Measurements from ENCODE around the gene CHMP4B. TPM values are rescaled to one million over a fixed set of nuclear protein-coding genes. Genes with fewer than 3 reads are reported as not detected.

The CHMP4B gene
- total RNA-seq, 1 donor from 2014 or later: 137 TPM

DNA sequence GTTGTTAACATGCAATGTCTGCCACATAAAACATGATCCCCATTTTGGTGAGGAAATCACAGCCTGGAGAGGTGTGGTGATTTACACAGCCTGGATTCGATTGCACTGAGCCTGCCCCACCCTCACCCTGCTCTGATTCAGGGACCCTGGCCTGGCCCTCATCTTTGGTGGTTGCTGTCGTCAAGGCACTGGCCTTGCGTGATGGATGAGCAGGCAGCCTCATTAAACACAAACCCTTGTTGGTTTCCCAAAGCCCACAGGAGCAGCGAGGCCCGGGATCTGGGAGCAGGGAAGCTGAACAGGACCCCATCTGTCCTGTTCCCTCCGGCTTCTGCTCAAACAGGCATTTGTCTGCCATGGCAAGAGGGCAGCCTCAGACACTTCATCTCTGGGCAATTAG lies 70.8 kb downstream of the CHMP4B start:
- Mint-ChIP-seq H3K27me3 (no peaks in the 10 kb centered on the region), H3K4me3 (ENCODE audit: low read depth) (no peak overlapping the region), H3K9me3 (ENCODE audit: low read depth) (peaks cover 12% of the 10 kb centered on the region), H3K27ac (no peak overlapping the region), H3K4me1 (ENCODE audit: low read depth) (peaks cover 4% of the 10 kb centered on the region), H3K36me3 (ENCODE audit: insufficient read depth) (peaks cover 1% of the 10 kb centered on the region)
- TF ChIP-seq, protein P1, sequence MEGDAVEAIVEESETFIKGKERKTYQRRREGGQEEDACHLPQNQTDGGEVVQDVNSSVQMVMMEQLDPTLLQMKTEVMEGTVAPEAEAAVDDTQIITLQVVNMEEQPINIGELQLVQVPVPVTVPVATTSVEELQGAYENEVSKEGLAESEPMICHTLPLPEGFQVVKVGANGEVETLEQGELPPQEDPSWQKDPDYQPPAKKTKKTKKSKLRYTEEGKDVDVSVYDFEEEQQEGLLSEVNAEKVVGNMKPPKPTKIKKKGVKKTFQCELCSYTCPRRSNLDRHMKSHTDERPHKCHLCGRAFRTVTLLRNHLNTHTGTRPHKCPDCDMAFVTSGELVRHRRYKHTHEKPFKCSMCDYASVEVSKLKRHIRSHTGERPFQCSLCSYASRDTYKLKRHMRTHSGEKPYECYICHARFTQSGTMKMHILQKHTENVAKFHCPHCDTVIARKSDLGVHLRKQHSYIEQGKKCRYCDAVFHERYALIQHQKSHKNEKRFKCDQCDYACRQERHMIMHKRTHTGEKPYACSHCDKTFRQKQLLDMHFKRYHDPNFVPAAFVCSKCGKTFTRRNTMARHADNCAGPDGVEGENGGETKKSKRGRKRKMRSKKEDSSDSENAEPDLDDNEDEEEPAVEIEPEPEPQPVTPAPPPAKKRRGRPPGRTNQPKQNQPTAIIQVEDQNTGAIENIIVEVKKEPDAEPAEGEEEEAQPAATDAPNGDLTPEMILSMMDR (IDR thresholded peaks at IDR 0.05; ENCODE audit: unreplicated experiment): no peak
- no peak for DNase-seq (ENCODE audit: low spot score, unreplicated experiment)

DNA sequence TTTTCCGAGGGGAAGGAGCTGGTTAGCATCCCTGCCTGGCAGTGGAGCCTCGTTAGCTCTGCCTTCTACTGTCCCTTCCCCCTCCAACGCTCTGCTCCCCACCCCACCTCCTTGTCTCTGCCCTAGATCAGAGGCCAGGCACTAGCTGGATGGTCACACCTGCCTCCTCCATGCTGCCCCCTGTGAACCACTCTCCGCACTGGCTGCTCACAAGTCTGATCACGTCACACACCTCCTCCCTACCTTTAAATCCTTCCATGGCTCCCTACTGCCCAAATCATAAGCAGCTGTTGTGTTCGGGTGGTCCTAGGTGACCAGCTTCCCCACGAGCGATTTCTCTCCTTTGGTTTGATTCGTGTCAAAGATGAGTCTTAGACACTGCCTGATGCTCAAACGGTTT lies 71.3 kb downstream of the CHMP4B start:
- Mint-ChIP-seq H3K27me3 (no peaks in the 10 kb centered on the region), H3K36me3 (ENCODE audit: insufficient read depth) (peaks cover 1% of the 10 kb centered on the region), H3K4me3 (ENCODE audit: low read depth) (no peak overlapping the region), H3K4me1 (ENCODE audit: low read depth) (peaks cover 4% of the 10 kb centered on the region), H3K9me3 (ENCODE audit: low read depth) (peaks cover 12% of the 10 kb centered on the region), H3K27ac (no peak overlapping the region)
- TF ChIP-seq, protein P1 (IDR thresholded peaks at IDR 0.05; ENCODE audit: unreplicated experiment): no peak
- no peak for DNase-seq (ENCODE audit: low spot score, unreplicated experiment)

DNA sequence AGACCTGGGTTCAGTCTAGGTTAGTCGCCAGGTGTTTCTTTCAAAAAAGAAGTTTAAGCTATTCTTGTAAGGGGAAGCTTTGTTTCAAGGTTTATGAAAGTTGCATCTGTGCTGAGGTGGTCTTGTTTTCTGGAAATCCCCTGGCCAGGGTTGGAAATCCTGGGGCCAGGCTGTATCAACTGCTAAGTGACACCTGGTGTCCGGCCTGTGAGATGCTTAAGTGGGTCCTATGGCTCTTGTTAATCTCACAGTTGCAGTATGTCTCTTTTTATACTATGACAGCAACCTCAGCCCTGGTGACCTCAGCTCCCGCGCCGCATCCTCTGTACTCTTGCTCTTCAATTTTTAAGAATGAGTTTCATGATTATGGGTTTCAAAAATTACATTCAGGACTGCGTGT lies 72.0 kb downstream of the CHMP4B start:
- Mint-ChIP-seq H3K36me3 (ENCODE audit: insufficient read depth) (peaks cover 1% of the 10 kb centered on the region), H3K27ac (no peak overlapping the region), H3K4me1 (ENCODE audit: low read depth) (peaks cover 4% of the 10 kb centered on the region), H3K4me3 (ENCODE audit: low read depth) (no peak overlapping the region), H3K27me3 (no peaks in the 10 kb centered on the region), H3K9me3 (ENCODE audit: low read depth) (peaks cover 9% of the 10 kb centered on the region)
- DNase-seq (ENCODE audit: low spot score, unreplicated experiment): no peak
- TF ChIP-seq, protein P1 (IDR thresholded peaks at IDR 0.05; ENCODE audit: unreplicated experiment): no peak

DNA sequence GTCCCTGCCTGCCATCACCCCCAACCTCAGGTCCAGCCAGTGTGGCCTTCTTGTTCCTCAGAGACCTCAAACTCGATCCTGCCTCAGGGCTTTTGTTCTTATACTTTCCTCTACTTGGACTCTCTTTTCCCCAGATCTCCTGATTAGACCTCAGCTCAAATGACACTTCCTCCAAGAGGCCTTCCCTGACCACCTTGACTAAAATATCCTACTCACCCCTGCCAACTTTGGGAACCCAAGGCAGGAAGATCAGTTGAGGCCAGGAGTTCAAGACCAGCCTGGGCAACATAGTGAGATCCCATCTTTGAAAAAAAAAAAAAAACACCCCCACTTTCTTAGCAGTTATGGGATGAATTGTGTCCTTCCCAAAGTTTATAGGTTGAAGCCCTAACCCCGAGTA lies 73.5 kb downstream of the CHMP4B start:
- Mint-ChIP-seq H3K36me3 (ENCODE audit: insufficient read depth) (peaks cover 1% of the 10 kb centered on the region), H3K4me3 (ENCODE audit: low read depth) (no peak overlapping the region), H3K27me3 (peaks cover 3% of the 10 kb centered on the region), H3K9me3 (ENCODE audit: low read depth) (peaks cover 3% of the 10 kb centered on the region), H3K27ac (no peak overlapping the region), H3K4me1 (ENCODE audit: low read depth) (peaks cover 4% of the 10 kb centered on the region)
- DNase-seq (ENCODE audit: low spot score, unreplicated experiment): no peak
- TF ChIP-seq, protein P1 (IDR thresholded peaks at IDR 0.05; ENCODE audit: unreplicated experiment): no peak

DNA sequence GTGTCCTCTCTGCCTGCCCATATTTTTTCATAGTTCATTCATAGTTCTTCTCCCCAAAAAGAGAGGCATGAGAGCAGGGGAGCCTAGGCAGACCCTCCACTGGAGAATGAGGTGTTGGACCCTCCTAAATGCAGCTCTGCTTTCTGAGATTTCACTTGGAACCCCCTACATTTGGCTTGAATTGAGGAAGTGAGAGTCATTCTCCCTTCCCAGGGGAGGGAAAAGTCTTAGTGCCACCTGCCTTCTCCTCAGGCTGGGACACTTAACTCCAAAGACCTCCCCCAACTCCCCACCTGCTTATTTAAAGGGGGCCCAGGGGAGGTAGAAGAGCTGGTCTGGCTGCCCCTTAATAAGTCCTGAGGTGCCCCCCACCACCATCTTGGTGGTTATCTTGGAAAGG lies 78.2 kb downstream of the CHMP4B start:
- Mint-ChIP-seq H3K9me3 (ENCODE audit: low read depth) (peaks cover 6% of the 10 kb centered on the region), H3K27ac (no peak overlapping the region), H3K27me3 (peaks cover 3% of the 10 kb centered on the region), H3K36me3 (ENCODE audit: insufficient read depth) (no peaks in the 10 kb centered on the region), H3K4me1 (ENCODE audit: low read depth) (peaks cover 2% of the 10 kb centered on the region), H3K4me3 (ENCODE audit: low read depth) (no peak overlapping the region)
- DNase-seq (ENCODE audit: low spot score, unreplicated experiment): no peak
- TF ChIP-seq, protein P1 (IDR thresholded peaks at IDR 0.05; ENCODE audit: unreplicated experiment): no peak
